Measurements from ENCODE around the gene SLC47A2.

- TF ChIP-seq CTCF (conservative IDR thresholded peaks at IDR 0.05; ENCODE audit: low read length) (no peak), EZH2phosphoT487 (IDR thresholded peaks at IDR 0.05; ENCODE audit: borderline replicate concordance, low read depth, low read length) (no peak)
Measured at GRCh38 chr17:19644493-19645210, 71.7 kb downstream of the SLC47A2 start.

Data from OCI-LY7 (cell line).